K562 (cell line): ENCODE measurements around the gene CKLF. TPM values are rescaled to one million over a fixed set of nuclear protein-coding genes. Genes with fewer than 3 reads are reported as not detected.
A peak's percentile ranks its signal among the peaks of the same experiment; 100 is the strongest.

Experiments used
- ATF3 ChIP-seq, 2 experiments: fragments of 450-650 bp in 1 of 2; sonication (generic) in 1 of 2; formaldehyde crosslinking in 1 of 2; IDR thresholded peaks in 1 of 2; conservative IDR thresholded peaks in 1 of 2; 2 replicates each; pipeline versions ENCODE4 v1.6.1 to v1.8.1; 2016 to 2023; ENCODE audit warnings: mild to moderate bottlenecking in 2 of 2, moderate library complexity in 2 of 2, inconsistent platforms in 1 of 2, missing genetic modification reagents in 1 of 2
- E2F6 ChIP-seq, 2 experiments: IDR thresholded peaks; 2 replicates each; pipeline ENCODE4 v1.6.1; 2011; ENCODE audit warnings: borderline replicate concordance in 1 of 2, control low read depth in 1 of 2, low read depth in 1 of 2, low read length in 1 of 2, mild to moderate bottlenecking in 1 of 2, mixed read lengths in 1 of 2, moderate library complexity in 1 of 2; ENCODE audit not compliant: insufficient read depth in 1 of 2, insufficient read length in 1 of 2, poor library complexity in 1 of 2, severe bottlenecking in 1 of 2; ENCODE audit errors: extremely low read depth in 1 of 2
- GTF2E2 ChIP-seq: fragments of 200-800 bp; sonication (Bioruptor generic); IDR thresholded peaks from 2 replicates; pipeline ENCODE4 v1.6.1; 2016; ENCODE audit warnings: missing genetic modification characterization, missing compliant biosample characterization
- HIVEP1 ChIP-seq: fragments of 250-450 bp; sonication (Bioruptor Pico); IDR thresholded peaks from 2 replicates; pipeline ENCODE4 v1.4.0; 2020; ENCODE audit warnings: mild to moderate bottlenecking
- KLF13 ChIP-seq: fragments of 450-650 bp; IDR thresholded peaks from 2 replicates; pipeline ENCODE4 v1.6.1; 2016; ENCODE audit warnings: missing genetic modification characterization, low read depth, mild to moderate bottlenecking, missing compliant biosample characterization, moderate library complexity, borderline replicate concordance
- MEF2A ChIP-seq: IDR thresholded peaks from 2 replicates; pipeline ENCODE4 v1.6.1; 2011; ENCODE audit warnings: low read depth, mild to moderate bottlenecking, low read length, moderate library complexity; ENCODE audit not compliant: control insufficient read depth
- MTA3 ChIP-seq: fragments of 450-650 bp; formaldehyde crosslinking; IDR thresholded peaks from 2 replicates; pipeline ENCODE4 v1.6.1; 2017; ENCODE audit warnings: mild to moderate bottlenecking, borderline replicate concordance
- MTF1 ChIP-seq: fragments of 250-450 bp; sonication (Bioruptor Pico); IDR thresholded peaks from 2 replicates; pipeline ENCODE4 v1.9.0; 2021; ENCODE audit warnings: moderate library complexity, mild to moderate bottlenecking, inconsistent platforms, borderline replicate concordance
- SNRNP70 ChIP-seq: fragments of 200-400 bp; formaldehyde crosslinking; optimal IDR thresholded peaks from 2 replicates; pipeline ENCODE3; 2017; ENCODE audit warnings: low read depth, low read length
- ZNF140 ChIP-seq: fragments of 250-450 bp; sonication (Bioruptor Pico); IDR thresholded peaks from 2 replicates; pipeline ENCODE4 v1.8.0; 2021; ENCODE audit warnings: moderate library complexity, mild to moderate bottlenecking, inconsistent platforms
- ZNF780A ChIP-seq: fragments of 250-450 bp; sonication (Bioruptor Pico); IDR thresholded peaks from 2 replicates; pipeline ENCODE4 v1.5.0; 2021; ENCODE audit warnings: mild to moderate bottlenecking
- polyA plus RNA-seq, 8 experiments: library from polyadenylated mRNA; depleted of rRNA in 4 of 8; stranded (reverse) in 5 of 8; unstranded in 3 of 8; fragments of >200 nt; fragmentation: Nextera tagmentation in 2 of 8; fragmentation: Illumina TruSeq in 1 of 8; extraction: Ambion mirVana in 2 of 8; extraction: Trizol in 1 of 8; gene quantifications; 2 replicates each; pipeline versions ENCODE4 v1.2.1 to v1.2.3, GENCODE V29; 2011 to 2014; ENCODE audit warnings: inconsistent platforms in 1 of 8, missing spikeins in 1 of 8
- total RNA-seq, 7 experiments: library from RNA; depleted of rRNA in 6 of 7; stranded (reverse); fragments of >200 nt in 6 of 7; fragmentation: Illumina TruSeq in 2 of 7; extraction: Trizol in 2 of 7; gene quantifications; 2 replicates each; pipeline versions ENCODE4 v1.2.1 to v1.2.3, GENCODE V29; 2011 to 2021; ENCODE audit warnings: low replicate concordance in 1 of 7
- TF ChIP-seq, protein P1 (sequence below): fragments of 450-650 bp; IDR thresholded peaks from 2 replicates; pipeline ENCODE4 v1.6.1; 2017; ENCODE audit warnings: antibody characterized with exemption, mild to moderate bottlenecking
- TF ChIP-seq, protein P2 (sequence below): fragments of 150-350 bp; IDR thresholded peaks from 2 replicates; pipeline ENCODE4 v1.6.1; 2014; ENCODE audit warnings: low read depth, mild to moderate bottlenecking, low read length, borderline replicate concordance

CKLF gene
- total and polyA plus RNA-seq, 9 of the 15 experiments (the other 6 are each of a cell fraction or from before 2014, with no cell fraction given) = 84.8 to 322 (median 118) TPM

DNA sequence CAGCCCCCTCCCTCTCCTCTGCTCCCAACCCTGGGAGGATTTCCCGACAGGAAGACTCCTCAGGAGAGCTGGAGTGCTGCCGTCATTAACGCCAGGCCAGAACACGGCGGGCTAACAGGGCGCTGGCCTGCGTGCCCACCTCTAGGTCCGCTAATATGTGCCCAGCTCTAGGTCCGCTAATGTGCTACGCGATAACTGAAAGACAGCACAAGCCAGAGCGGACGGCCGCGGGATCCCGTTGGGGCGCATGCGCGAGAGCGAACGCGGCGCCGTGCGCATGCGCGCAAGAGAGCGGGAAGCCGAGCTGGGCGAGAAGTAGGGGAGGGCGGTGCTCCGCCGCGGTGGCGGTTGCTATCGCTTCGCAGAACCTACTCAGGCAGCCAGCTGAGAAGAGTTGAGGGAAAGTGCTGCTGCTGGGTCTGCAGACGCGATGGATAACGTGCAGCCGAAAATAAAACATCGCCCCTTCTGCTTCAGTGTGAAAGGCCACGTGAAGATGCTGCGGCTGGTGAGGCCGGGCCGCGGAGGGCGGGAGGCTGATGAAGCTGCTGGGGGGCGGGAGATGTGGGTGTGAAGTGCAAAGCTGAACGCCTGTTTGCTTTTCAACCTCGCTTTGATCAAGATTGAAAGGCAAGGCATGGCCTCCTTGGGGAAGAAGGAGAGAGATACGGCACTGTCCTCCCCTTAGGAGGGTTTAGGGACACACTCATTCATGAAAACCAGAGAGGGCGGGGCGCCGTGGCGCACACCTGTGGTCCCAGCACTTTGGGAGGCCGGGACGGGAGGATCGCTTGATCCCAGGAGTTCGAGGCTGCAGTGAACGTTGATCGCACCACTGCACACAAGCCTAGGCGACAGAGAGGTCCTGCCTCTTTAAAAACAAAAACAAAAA is at the start of gene CKLF (continued):
- TF ChIP-seq GTF2E2 (tag) = peak; percentile 93
- no peak for TF ChIP-seq SNRNP70
- TF ChIP-seq, protein P1, sequence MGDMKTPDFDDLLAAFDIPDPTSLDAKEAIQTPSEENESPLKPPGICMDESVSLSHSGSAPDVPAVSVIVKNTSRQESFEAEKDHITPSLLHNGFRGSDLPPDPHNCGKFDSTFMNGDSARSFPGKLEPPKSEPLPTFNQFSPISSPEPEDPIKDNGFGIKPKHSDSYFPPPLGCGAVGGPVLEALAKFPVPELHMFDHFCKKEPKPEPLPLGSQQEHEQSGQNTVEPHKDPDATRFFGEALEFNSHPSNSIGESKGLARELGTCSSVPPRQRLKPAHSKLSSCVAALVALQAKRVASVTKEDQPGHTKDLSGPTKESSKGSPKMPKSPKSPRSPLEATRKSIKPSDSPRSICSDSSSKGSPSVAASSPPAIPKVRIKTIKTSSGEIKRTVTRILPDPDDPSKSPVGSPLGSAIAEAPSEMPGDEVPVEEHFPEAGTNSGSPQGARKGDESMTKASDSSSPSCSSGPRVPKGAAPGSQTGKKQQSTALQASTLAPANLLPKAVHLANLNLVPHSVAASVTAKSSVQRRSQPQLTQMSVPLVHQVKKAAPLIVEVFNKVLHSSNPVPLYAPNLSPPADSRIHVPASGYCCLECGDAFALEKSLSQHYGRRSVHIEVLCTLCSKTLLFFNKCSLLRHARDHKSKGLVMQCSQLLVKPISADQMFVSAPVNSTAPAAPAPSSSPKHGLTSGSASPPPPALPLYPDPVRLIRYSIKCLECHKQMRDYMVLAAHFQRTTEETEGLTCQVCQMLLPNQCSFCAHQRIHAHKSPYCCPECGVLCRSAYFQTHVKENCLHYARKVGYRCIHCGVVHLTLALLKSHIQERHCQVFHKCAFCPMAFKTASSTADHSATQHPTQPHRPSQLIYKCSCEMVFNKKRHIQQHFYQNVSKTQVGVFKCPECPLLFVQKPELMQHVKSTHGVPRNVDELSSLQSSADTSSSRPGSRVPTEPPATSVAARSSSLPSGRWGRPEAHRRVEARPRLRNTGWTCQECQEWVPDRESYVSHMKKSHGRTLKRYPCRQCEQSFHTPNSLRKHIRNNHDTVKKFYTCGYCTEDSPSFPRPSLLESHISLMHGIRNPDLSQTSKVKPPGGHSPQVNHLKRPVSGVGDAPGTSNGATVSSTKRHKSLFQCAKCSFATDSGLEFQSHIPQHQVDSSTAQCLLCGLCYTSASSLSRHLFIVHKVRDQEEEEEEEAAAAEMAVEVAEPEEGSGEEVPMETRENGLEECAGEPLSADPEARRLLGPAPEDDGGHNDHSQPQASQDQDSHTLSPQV = peak; percentile 96
- TF ChIP-seq, protein P2, sequence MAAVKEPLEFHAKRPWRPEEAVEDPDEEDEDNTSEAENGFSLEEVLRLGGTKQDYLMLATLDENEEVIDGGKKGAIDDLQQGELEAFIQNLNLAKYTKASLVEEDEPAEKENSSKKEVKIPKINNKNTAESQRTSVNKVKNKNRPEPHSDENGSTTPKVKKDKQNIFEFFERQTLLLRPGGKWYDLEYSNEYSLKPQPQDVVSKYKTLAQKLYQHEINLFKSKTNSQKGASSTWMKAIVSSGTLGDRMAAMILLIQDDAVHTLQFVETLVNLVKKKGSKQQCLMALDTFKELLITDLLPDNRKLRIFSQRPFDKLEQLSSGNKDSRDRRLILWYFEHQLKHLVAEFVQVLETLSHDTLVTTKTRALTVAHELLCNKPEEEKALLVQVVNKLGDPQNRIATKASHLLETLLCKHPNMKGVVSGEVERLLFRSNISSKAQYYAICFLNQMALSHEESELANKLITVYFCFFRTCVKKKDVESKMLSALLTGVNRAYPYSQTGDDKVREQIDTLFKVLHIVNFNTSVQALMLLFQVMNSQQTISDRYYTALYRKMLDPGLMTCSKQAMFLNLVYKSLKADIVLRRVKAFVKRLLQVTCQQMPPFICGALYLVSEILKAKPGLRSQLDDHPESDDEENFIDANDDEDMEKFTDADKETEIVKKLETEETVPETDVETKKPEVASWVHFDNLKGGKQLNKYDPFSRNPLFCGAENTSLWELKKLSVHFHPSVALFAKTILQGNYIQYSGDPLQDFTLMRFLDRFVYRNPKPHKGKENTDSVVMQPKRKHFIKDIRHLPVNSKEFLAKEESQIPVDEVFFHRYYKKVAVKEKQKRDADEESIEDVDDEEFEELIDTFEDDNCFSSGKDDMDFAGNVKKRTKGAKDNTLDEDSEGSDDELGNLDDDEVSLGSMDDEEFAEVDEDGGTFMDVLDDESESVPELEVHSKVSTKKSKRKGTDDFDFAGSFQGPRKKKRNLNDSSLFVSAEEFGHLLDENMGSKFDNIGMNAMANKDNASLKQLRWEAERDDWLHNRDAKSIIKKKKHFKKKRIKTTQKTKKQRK = no peak
- TF ChIP-seq MTF1 (CRISPR knock-in tag) = 0 out of 2 replicates have a peak, but pooled peaks have one; percentile 23
- peak; percentile 100 for TF ChIP-seq E2F6 (IDR thresholded peaks at IDR 0.05; ENCODE audit: borderline replicate concordance in 1 of 2, extremely low read depth in 1 of 2, insufficient read depth in 1 of 2, insufficient read length in 1 of 2, low read depth in 1 of 2, low read length in 1 of 2, poor library complexity in 1 of 2, severe bottlenecking in 1 of 2)
- TF ChIP-seq MEF2A = no peak
- TF ChIP-seq KLF13 (tag) = peak; percentile 18; the same call in 1 of the 2 replicates
- TF ChIP-seq MTA3 = peak; percentile 64; the same call in 1 of the 2 replicates
- no peak for TF ChIP-seq ZNF140
- TF ChIP-seq ATF3 (IDR thresholded peaks at IDR 0.05) = no peak
- peak; percentile 83; the same call in 1 of the 2 replicates for TF ChIP-seq ATF3 (CRISPR knock-in tag; conservative IDR thresholded peaks at IDR 0.05)
- TF ChIP-seq ZNF780A = no peak
- TF ChIP-seq HIVEP1 (CRISPR knock-in tag) = 0 out of 2 replicates have a peak, but pooled peaks have one; percentile 28
